K562 (cell line): Measurements from ENCODE around the gene PRRT2.

ENCODE experiments used
- CTCF ChIP-seq, 3 experiments: IDR thresholded peaks in 2 of 3; conservative IDR thresholded peaks in 1 of 3; 2 replicates each; pipeline ENCODE4 v1.5.1; 2011 to 2012; ENCODE audit warnings: low read length in 3 of 3, mild to moderate bottlenecking in 3 of 3, control low read depth in 2 of 3, improper control_type of control experiment in 1 of 3, inconsistent platforms in 1 of 3, low read depth in 1 of 3, mixed read lengths in 1 of 3, moderate library complexity in 1 of 3; ENCODE audit not compliant: insufficient read depth in 2 of 3
- FOXM1 ChIP-seq, 2 experiments: fragments of 450-650 bp in 1 of 2; sonication (generic) in 1 of 2; formaldehyde crosslinking in 1 of 2; IDR thresholded peaks; 2 replicates each; pipeline versions ENCODE4 v1.6.1 to v1.9.0; 2017 to 2022; ENCODE audit warnings: low read depth in 2 of 2, mild to moderate bottlenecking in 2 of 2, missing genetic modification reagents in 1 of 2, moderate library complexity in 1 of 2
- KLF16 ChIP-seq: IDR thresholded peaks from 2 replicates; pipeline ENCODE4 v1.6.1; 2016; ENCODE audit warnings: antibody characterized with exemption
- REST ChIP-seq, 2 experiments: fragments of 450-650 bp; formaldehyde crosslinking in 1 of 2; IDR thresholded peaks; 2 replicates each; pipeline versions ENCODE4 v1.4.0 to v1.6.1; 2014 to 2020; ENCODE audit warnings: mild to moderate bottlenecking in 2 of 2, borderline replicate concordance in 1 of 2, low read depth in 1 of 2
- SP1 ChIP-seq: sonication (generic); formaldehyde crosslinking; IDR thresholded peaks from 2 replicates; pipeline ENCODE4 v1.8.1; 2022; ENCODE audit warnings: mild to moderate bottlenecking, missing genetic modification reagents

- TF ChIP-seq FOXM1 (IDR thresholded peaks at IDR 0.05; ENCODE audit: low read depth) (no peak), FOXM1 (CRISPR knock-in tag; IDR thresholded peaks at IDR 0.05; ENCODE audit: low read depth) (no peak), KLF16 (no peak), SP1 (no peak), CTCF (IDR thresholded peaks at IDR 0.05 in 2 of 3, conservative IDR thresholded peaks at IDR 0.05 in 1 of 3; ENCODE audit: insufficient read depth in 2 of 3, low read depth in 1 of 3, low read length in 3 of 3) (no peak), REST (IDR thresholded peaks at IDR 0.05; ENCODE audit: borderline replicate concordance) (no peak), REST (CRISPR knock-in tag; IDR thresholded peaks at IDR 0.05; ENCODE audit: low read depth) (no peak)
Measured at GRCh38 chr16:29814592-29814991, 2.6 kb downstream of the PRRT2 start.
